HEK293 (cell line): ENCODE results near the gene DBN1.

Experiments used
- EGR2 ChIP-seq: fragments of 450-650 bp; formaldehyde crosslinking; IDR thresholded peaks from 2 replicates; pipeline ENCODE4 v1.5.1; 2016; ENCODE audit warnings: low read depth, missing biosample characterization, missing genetic modification characterization
- GLIS1 ChIP-seq: fragments of 450-650 bp; formaldehyde crosslinking; IDR thresholded peaks from 2 replicates; pipeline ENCODE4 v1.5.1; 2016; ENCODE audit warnings: missing biosample characterization, missing genetic modification characterization
- HOXA7 ChIP-seq: sonication (generic); formaldehyde crosslinking; IDR thresholded peaks from 2 replicates; pipeline ENCODE4 v1.8.1; 2022; ENCODE audit warnings: missing genetic modification reagents, borderline replicate concordance
- HOXC10 ChIP-seq: sonication (generic); formaldehyde crosslinking; IDR thresholded peaks from 2 replicates; pipeline ENCODE4 v1.8.1; 2023; ENCODE audit warnings: mild to moderate bottlenecking, missing genetic modification reagents
- HOXD13 ChIP-seq: sonication (generic); formaldehyde crosslinking; IDR thresholded peaks from 2 replicates; pipeline ENCODE4 v1.8.0; 2022; ENCODE audit warnings: missing genetic modification reagents, borderline replicate concordance
- INSM2 ChIP-seq: fragments of 450-650 bp; formaldehyde crosslinking; IDR thresholded peaks from 2 replicates; pipeline ENCODE4 v1.5.1; 2016; ENCODE audit warnings: missing biosample characterization, missing genetic modification characterization
- KLF1 ChIP-seq: fragments of 450-650 bp; formaldehyde crosslinking; IDR thresholded peaks from 2 replicates; pipeline ENCODE4 v1.5.1; 2016; ENCODE audit warnings: missing biosample characterization, missing genetic modification characterization
- KLF16 ChIP-seq: fragments of 450-650 bp; formaldehyde crosslinking; IDR thresholded peaks from 2 replicates; pipeline ENCODE4 v1.5.1; 2017; ENCODE audit warnings: missing biosample characterization, missing genetic modification characterization
- KLF7 ChIP-seq: fragments of 450-650 bp; formaldehyde crosslinking; IDR thresholded peaks from 2 replicates; pipeline ENCODE4 v1.5.1; 2016; ENCODE audit warnings: missing biosample characterization, missing genetic modification characterization, borderline replicate concordance
- KLF8 ChIP-seq: fragments of 450-650 bp; formaldehyde crosslinking; IDR thresholded peaks from 2 replicates; pipeline ENCODE4 v1.5.1; 2016; ENCODE audit warnings: missing biosample characterization, missing genetic modification characterization
- PATZ1 ChIP-seq: fragments of 450-650 bp; formaldehyde crosslinking; IDR thresholded peaks from 2 replicates; pipeline ENCODE4 v1.5.1; 2016; ENCODE audit warnings: missing biosample characterization, missing genetic modification characterization
- PRDM1 ChIP-seq: fragments of 450-650 bp; formaldehyde crosslinking; IDR thresholded peaks from 2 replicates; pipeline ENCODE4; 2016; ENCODE audit warnings: missing biosample characterization, missing genetic modification characterization
- ZEB2 ChIP-seq: fragments of 450-650 bp; formaldehyde crosslinking; IDR thresholded peaks from 2 replicates; pipeline ENCODE4 v1.5.1; 2016; ENCODE audit warnings: missing biosample characterization, missing genetic modification characterization
- ZNF114 ChIP-seq: fragments of 450-650 bp; formaldehyde crosslinking; IDR thresholded peaks from 2 replicates; pipeline ENCODE4 v1.5.0; 2017; ENCODE audit warnings: missing biosample characterization, missing genetic modification characterization
- ZNF121 ChIP-seq: fragments of 450-650 bp; formaldehyde crosslinking; IDR thresholded peaks from 2 replicates; pipeline ENCODE4 v1.5.1; 2016; ENCODE audit warnings: missing biosample characterization, missing genetic modification characterization
- ZNF311 ChIP-seq: fragments of 450-650 bp; formaldehyde crosslinking; IDR thresholded peaks from 2 replicates; pipeline ENCODE4 v1.5.1; 2017; ENCODE audit warnings: missing biosample characterization, missing genetic modification characterization, borderline replicate concordance
- ZNF341 ChIP-seq: fragments of 450-650 bp; formaldehyde crosslinking; IDR thresholded peaks from 2 replicates; pipeline ENCODE4; 2016; ENCODE audit warnings: low read depth, missing biosample characterization, missing genetic modification characterization
- ZNF398 ChIP-seq: fragments of 450-650 bp; formaldehyde crosslinking; IDR thresholded peaks from 2 replicates; pipeline ENCODE4 v1.5.1; 2017; ENCODE audit warnings: missing biosample characterization, missing genetic modification characterization
- ZNF423 ChIP-seq: fragments of 450-650 bp; formaldehyde crosslinking; IDR thresholded peaks from 2 replicates; pipeline ENCODE4 v1.5.1; 2016; ENCODE audit warnings: missing biosample characterization, missing genetic modification characterization
- ZNF513 ChIP-seq: fragments of 450-650 bp; IDR thresholded peaks from 2 replicates; pipeline ENCODE4 v1.5.1; 2018; ENCODE audit warnings: missing biosample characterization, missing genetic modification characterization
- ZNF555 ChIP-seq: fragments of 450-650 bp; formaldehyde crosslinking; conservative IDR thresholded peaks from 2 replicates; pipeline ENCODE4 v1.5.1; 2017; ENCODE audit warnings: missing biosample characterization, mild to moderate bottlenecking, missing genetic modification characterization, inconsistent platforms
- ZNF561 ChIP-seq: fragments of 450-650 bp; IDR thresholded peaks from 2 replicates; pipeline ENCODE4 v1.5.1; 2018; ENCODE audit warnings: missing biosample characterization, missing genetic modification characterization, borderline replicate concordance
- ZNF580 ChIP-seq: fragments of 450-650 bp; formaldehyde crosslinking; IDR thresholded peaks from 2 replicates; pipeline ENCODE4 v1.5.1; 2016; ENCODE audit warnings: missing biosample characterization, missing genetic modification characterization
- ZNF610 ChIP-seq: fragments of 450-650 bp; formaldehyde crosslinking; IDR thresholded peaks from 2 replicates; pipeline ENCODE4 v1.5.1; 2016; ENCODE audit warnings: missing biosample characterization, missing genetic modification characterization, borderline replicate concordance
- ZNF623 ChIP-seq: fragments of 450-650 bp; formaldehyde crosslinking; IDR thresholded peaks from 2 replicates; pipeline ENCODE4 v1.5.1; 2016; ENCODE audit warnings: missing biosample characterization, missing genetic modification characterization
- ZNF629 ChIP-seq: fragments of 450-650 bp; formaldehyde crosslinking; IDR thresholded peaks from 2 replicates; pipeline ENCODE4 v1.5.1; 2017; ENCODE audit warnings: missing biosample characterization, missing genetic modification characterization
- ZNF837 ChIP-seq: fragments of 450-650 bp; formaldehyde crosslinking; IDR thresholded peaks from 2 replicates; pipeline ENCODE4 v1.5.1; 2016; ENCODE audit warnings: missing biosample characterization, missing genetic modification characterization
- ZNF843 ChIP-seq: fragments of 450-650 bp; formaldehyde crosslinking; IDR thresholded peaks from 2 replicates; pipeline ENCODE4 v1.5.1; 2016; ENCODE audit warnings: missing biosample characterization, missing genetic modification characterization
- ZSCAN23 ChIP-seq: fragments of 450-650 bp; formaldehyde crosslinking; IDR thresholded peaks from 2 replicates; pipeline ENCODE4 v1.5.1; 2016; ENCODE audit warnings: missing biosample characterization, missing genetic modification characterization
- ZSCAN30 ChIP-seq: fragments of 450-650 bp; IDR thresholded peaks from 2 replicates; pipeline ENCODE4 v1.5.1; 2018; ENCODE audit warnings: missing biosample characterization, mild to moderate bottlenecking, missing genetic modification characterization, moderate library complexity
- ZSCAN5A ChIP-seq: fragments of 450-650 bp; formaldehyde crosslinking; IDR thresholded peaks from 2 replicates; pipeline ENCODE4 v1.5.1; 2016; ENCODE audit warnings: missing biosample characterization, missing genetic modification characterization

The DBN1 gene

GRCh38 chr5:177455661-177456590 lies 17.5 kb downstream of the DBN1 start (continued):
- TF ChIP-seq ZNF843 (peak; percentile 68), ZNF629 (tag by site-specific recombination) (peak; percentile 33; the same call in 1 of the 2 replicates), ZNF423 (tag by site-specific recombination) (peak; percentile 97), ZNF555 (tag by site-specific recombination) (no peak), ZEB2 (tag by site-specific recombination) (peak; percentile 91), ZSCAN5A (peak; percentile 56; the same call in 1 of the 2 replicates), KLF1 (tag by site-specific recombination) (peak; percentile 90), KLF7 (tag by site-specific recombination) (peak; percentile 41; the same call in 1 of the 2 replicates), ZSCAN30 (0 out of 2 replicates have a peak, but pooled peaks have one; percentile 25), KLF16 (tag by site-specific recombination) (peak; percentile 51; the same call in 1 of the 2 replicates), ZNF114 (tag by site-specific recombination) (no peak), ZNF610 (peak; percentile 44), ZNF398 (no peak), PATZ1 (tag by site-specific recombination) (peak; percentile 97), HOXD13 (CRISPR knock-in tag) (no peak), INSM2 (tag by site-specific recombination) (0 out of 2 replicates have a peak, but pooled peaks have one; percentile 6), HOXC10 (CRISPR knock-in tag) (no peak), GLIS1 (tag by site-specific recombination) (peak; percentile 37), ZNF513 (tag by site-specific recombination) (no peak), KLF8 (peak; percentile 88), ZNF837 (tag by site-specific recombination) (peak; percentile 64; the same call in 1 of the 2 replicates), ZNF121 (tag by site-specific recombination) (no peak), PRDM1 (tag by site-specific recombination) (no peak), EGR2 (tag by site-specific recombination) (peak; percentile 62), ZSCAN23 (tag by site-specific recombination) (0 out of 2 replicates have a peak, but pooled peaks have one; percentile 15), ZNF580 (tag by site-specific recombination) (0 out of 2 replicates have a peak, but pooled peaks have one; percentile 12), ZNF561 (tag by site-specific recombination) (peak; percentile 72; the same call in 1 of the 2 replicates), ZNF311 (tag by site-specific recombination) (no peak), HOXA7 (no peak), ZNF623 (no peak), ZNF341 (peak; percentile 92)
